NCI-H1930 (cell line): Measurements from ENCODE around the gene MC2R.
"Not testable (repeated sequence)": the region's sequence is repeated elsewhere in the genome, so short reads cannot be mapped to it uniquely, and the experiment has no call there.

ENCODE experiments used
- DNase-seq, 2 experiments: peaks; one replicate each; lab custom pipeline; 2025; lab: John Stamatoyannopoulos, UW

MC2R gene

DNA sequence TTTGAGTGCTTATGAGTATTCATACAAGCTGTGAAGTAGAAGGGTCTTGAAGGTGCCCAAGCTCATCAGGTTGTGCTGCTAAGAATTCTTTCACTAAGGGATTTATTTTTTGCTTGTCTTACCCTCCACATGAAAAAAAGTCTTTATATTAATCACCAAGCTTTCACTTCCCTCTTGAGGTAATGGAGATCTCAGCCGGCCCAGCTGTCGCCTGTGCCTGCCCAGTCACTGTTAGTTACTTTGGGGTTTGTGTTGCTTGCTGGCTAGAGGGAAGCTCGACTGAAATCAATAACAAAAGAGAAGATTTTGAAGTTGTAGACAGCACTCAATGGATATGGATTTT lies 21.9 kb downstream of the MC2R start:
- DNase-seq, result no peak

DNA sequence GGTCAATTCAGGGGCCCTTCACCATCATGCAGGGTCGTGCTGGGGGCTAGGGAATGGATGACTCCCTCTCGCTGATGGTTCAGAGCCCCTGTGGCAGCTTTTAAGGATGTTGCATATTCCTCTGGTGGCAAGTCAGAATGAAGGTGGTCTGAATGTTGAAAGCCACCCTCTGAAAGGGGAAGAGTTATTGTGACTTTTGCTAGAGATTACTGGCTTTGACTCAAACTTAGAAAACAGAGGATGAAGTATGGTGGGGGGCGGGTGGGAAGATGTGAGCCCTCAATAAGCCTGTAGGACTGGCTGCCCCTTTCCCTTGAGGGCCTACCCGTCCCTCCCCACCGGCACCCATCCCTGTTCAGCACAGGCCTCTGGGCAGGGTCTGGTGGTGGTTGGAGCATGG lies 23.2 kb downstream of the MC2R start:
- no peak for DNase-seq

DNA sequence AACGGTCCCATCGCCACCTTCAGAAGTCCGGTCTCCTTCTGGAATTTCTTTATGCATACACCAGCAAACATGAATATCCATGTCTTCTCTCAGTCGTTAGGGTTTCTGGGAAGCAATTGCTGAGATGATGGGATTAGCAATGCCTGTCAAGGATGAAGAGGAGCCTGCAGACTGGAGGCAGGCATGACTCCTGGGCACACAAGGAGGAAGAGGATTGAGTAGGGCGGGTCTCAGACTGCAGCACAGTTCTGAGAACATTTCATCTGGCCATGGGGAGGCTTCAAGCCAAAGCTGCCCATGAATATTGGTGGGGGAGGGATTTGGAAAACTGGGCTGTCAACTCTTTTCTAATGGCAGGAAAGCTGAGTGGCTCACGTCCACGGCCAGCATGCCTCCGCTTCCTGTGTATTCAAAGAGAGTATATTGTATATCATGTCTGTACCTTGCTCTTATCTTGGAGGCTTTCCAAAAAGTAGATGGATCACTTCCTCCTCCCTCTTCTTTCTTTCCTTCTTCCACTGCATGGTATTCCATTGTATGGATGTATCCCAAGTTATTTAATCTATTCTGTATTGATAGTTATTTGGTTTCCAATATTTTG lies 24.5 kb downstream of the MC2R start:
- no peak for DNase-seq

DNA sequence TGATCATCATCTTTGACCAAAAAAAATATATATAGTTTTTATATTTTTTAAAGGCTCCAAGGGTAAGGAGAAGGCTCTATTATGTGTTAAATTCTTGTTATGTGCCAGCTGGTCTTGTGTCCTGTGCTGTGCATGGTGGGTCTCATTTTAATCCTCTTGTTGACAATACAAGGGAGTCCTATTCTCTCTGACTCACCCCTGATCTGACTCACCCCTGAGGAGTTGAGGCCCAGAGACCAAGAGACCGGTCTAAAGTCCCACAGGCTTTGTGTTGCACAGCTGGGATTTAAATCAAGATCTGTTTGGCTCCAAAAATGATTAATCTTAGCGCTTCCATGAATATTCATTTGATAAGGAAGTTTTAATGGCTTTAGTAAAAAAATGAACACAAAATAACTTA lies 25.7 kb downstream of the MC2R start:
- DNase-seq, result no peak

DNA sequence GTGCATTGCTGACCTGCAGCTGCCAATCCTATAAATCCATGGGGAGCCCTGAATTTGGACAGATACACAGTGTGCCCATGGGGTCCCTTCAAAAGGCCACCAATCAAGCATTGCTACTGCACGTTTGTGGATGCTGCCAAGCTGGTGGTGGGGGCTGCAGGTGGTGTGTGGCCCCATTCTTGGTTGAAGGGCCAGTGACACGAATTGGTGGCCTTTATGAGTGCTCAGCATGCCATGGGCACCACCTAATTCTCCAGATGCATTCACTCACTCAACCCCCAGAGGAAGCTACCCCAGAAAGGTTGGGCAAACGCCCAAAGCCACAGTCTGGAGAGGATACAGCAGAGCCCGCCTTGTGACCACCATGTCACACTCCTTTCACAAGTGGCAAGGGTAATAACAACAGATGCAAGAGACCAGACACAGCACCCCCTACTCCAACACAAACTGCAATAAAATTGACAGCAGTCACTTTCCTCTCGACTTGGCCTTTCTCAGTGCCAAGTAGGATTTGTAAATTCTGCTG lies 27.1 kb downstream of the MC2R start:
- DNase-seq, result no peak

DNA sequence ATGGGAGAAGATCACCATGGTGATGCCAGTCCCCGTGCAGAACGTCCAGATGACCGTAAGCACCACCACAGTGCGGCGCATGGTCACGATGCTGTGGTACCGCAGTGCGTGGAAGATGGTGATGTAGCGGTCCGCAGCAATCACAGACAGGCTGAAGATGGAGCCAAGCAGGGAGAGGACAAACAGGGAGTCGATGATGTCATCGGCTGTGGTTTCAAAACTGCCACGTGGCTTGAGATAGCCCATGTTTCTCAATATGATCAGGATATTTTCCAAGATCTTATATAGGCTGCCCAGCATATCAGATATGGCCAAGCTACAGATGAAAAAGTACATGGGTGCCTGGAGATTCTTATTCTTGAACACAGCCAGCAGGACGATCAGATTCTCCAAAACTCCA lies 30.3 kb downstream of the MC2R start:
- no peak for DNase-seq

DNA sequence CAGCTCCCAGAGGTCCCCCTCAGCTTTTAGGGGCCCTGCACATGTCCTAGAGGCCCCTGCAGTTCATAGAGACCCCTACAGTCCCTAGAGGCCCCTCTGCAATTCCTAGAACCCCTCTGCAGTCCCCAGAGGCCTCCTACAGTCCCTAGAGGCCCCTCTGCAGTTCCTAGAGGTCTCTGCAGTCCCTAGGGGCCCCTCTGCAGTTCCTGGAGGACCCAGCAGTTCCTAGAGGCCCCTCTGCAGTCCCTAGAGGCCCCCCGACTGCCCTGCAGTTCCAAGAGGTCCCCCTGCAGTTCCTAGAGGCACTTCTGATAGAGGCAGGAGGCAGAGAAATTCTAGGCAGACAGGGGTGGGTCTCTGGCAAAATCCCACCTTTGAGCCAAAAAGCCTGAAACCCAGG lies 35.4 kb downstream of the MC2R start:
- DNase-seq, result no peak

DNA sequence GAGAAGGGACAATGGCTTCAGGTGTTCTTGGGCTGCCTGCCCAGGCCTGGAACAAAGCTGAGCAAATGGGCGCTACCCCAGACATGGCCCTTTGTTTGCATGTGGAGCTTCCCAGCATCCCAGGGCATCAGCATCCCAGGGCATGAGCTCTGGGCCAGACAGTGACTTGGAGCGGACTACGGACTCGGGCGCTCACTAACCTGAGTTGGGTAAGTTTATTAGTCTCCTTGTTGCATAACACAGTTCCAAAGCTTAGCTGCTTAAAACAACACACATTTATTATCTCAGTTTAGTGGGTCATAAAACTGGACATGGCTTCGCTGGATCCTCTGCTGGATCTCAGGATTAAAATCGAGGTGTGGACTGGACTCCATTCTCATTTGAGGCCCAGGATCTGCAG lies 35.8 kb downstream of the MC2R start:
- no peak for DNase-seq

DNA sequence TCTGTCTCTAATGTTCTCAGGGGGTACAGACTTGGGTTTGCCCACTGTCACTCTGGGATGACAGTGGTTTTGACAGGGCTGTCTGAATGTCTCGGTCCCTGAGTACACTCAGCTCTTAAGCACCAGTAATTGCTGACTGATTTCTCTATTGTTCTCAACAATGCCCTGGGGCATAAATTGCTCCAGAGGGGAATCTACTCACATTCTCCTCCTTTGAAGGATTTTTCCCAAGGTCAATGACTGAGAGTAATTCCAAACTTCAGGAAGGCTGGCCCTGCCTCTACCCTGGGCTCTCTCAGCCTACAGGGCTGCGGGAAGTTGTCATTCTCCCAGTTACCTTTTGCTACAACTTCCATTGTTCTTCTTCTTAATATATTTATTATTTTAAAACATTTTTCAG lies 36.5 kb downstream of the MC2R start:
- no peak for DNase-seq

DNA sequence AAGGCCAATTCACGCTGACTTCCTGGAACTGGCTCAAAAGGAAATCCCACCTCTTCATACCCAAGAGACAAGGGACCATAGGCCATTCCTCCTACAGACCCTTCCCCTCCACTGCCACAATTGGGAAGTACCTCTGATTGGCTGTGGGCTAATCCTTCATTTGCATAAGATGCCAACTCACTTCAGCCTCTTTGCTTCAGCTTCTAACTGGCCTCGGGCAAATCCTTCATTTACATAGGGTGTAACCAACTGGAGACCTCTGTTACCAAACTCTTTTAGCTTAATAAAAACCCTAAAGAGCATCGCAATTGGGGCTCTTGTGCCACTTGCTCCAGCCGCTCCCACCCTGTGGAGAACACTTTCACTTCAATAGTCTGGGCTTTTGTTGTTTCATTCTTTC lies 38.2 kb downstream of the MC2R start:
- DNase-seq, result no peak

DNA sequence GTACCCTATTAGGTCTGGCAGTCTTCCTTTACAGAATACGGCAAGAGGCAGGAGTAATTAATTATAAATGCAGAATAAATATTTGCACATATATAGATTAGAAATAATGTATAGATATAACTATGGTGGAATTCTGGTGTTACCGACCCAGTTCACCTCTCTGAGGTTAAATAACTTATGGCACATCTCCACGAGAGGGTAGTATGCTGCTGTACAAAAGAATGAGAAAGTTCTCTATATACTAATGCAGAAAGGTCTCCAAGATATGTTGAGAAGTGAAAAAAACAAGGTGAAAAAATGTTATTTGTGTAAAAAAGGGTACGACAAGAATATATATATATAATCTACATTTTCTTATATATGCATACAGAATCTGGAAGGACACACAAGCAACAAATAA lies 40.8 kb downstream of the MC2R start:
- no peak for DNase-seq

DNA sequence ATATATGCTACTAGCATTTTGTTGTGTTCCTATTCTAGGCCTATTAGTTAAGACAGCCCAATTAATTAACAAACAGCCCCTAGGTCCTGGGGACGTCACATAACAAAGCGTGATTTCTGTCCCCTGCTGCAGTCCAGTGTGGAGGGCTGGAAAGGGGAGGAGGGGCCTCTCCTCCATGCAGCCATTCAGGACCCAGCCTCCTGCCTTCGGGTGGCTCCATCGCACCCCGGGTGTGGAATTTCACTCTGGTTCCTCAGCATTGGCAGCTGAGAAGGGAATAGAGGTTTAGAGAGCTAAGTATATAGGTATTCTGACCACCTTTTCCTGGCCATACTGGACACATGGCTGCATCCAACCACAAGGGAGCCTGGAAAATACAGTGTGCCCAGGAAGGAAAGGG lies 42.4 kb downstream of the MC2R start:
- no peak for DNase-seq

DNA sequence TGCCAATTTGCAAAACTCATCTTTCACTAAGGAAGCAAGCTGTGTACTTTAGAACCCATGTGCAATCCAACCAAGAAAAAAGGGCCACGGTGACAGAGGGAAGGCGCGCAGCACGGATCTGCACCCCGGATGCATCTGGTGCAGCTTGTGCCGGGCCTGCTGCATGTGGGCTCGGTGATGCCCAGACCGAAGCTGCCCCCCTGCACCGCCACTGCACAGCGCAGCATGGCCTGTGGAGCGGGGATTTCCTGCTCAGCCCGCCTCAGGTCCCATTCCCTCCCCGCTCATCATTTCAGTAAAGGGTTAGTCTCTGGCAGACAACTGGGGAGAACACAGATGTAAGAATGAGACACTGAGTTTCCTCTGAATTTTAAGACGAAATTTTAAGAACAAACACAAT lies 43.0 kb downstream of the MC2R start:
- no peak for DNase-seq

DNA sequence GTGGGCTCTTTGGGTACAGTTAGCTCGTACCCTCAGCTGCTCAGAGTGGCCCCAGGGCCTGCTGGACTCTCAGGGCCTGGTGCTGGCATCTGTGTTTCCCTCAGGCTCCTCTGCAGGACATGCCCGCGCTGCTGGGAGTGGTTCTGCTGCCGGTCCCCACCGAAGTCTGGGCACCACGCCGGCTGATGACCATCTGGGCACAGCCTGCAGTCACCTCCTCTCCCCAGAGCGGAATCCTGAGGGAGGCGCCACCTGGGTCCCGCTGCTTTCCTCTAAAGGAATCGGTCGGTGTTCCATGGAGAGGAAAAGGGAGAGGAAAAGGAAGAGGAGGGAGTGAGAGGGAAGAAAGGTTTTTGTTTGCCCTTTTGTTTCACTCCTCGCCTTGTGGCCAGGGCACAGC lies 43.6 kb downstream of the MC2R start:
- no peak for DNase-seq

DNA sequence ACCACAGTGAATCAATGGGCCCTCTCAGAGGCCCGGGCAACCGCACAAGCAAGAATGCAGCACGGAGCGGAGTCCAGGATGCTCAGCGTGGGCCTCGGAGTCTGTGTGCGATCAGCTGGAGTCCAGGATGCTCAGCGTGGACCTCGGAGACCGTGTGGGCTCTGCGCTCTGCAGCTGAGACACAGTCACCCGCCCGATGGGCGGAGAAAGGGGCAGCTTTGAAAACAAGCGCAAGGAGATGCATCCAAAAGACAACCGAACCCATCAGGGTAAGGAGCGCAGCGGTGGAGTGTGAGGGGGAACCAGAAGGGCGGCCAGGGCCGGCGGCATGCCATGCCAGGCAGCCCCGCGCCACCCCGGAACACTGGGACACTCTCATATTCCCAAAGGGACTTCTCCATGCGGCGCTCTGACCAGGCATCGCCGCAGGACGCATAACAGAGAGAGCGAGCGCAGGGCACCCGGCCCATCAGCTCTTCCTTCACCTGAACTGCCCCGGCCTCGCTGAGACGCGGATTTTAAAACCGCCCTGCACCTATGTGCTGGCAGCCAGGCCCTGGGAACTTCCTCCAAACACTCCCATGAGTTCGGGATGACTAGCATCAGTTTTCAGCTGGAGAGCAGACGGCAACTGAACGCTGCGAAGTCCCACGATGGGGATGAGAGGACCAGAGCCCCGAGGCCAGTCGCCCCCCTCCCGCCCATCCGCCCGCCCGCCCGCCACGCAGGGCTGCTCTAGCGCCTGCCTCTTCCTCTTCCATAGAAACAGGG lies 46.6 kb downstream of the MC2R start:
- DNase-seq, result no peak

DNA sequence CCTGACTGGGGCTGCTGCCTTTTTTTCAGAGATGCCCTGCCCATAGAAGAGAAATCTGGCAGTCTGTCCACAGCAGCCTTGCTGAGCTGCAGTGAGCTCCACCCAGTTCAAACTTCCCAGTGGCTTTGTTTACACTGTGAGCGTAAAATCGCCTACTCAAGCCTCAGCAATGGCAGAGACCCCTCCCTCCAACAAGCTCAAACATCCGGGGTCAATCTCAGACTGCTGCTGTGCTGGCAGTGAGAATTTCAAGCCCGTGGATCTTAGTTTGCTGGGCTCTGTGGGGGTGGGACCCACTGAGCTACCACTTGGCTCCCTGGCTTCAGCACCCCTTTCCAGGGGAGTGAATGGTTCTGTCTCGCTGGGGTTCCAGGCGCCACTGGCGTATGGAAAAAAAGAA lies 52.4 kb downstream of the MC2R start:
- not testable (repeated sequence) for DNase-seq

DNA sequence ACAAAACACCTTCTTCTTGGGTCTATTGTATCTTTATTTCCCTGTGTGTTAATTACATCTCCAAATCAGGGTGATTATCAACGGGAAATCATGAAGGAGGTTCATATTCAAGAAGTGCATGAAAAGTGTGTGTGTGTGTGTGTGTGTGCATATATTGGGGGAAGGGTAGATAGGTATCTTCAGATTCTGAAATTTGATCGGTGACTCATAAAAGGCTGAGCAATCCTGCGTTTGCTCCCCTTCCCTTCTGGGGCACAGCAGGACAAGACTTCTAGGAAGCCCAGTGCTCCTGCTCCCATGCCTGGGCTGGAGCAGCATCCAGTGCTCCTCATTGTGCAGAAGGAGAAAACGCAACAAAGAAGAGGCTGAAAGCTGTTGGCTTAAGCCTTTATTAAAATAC lies 65.5 kb downstream of the MC2R start:
- no peak for DNase-seq

DNA sequence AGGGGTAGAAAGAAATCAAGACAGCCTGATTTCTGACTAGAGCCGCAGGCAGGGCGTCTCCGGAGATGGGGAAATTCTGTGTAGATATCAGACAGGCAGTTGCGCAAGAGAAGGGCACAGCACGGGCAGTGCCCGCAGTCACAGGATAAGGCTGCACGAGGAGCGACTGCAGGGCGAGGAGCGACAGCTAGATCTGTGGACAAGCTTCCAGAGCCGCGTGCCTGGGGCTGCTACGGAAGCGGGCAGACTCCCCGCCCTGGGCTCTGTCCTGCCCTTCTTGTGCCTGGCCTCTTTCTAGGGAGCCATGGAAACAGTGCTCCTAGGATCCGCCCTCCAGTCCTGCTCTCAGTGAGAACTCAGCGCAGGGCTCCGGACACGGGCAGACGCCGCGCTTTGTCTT lies 78.8 kb downstream of the MC2R start:
- DNase-seq, result no peak

DNA sequence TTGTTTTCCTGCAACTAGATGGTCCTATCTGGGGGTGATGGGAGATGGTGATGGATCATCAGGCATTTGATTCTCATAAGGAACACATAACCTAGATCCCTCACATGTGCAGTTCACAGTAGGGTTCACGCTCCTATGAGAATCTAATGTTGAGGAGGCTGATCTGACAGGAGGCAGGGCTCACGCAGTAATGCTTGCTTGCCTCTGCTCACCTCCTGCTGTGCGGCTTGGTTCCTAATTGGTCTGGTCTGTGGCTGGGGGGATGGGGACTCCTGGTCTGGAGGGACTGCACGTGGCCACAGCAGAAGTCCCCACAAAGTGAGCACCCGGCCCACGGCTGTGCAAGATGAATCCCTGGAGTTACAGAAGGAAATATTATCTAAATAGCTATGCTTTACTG lies 80.1 kb downstream of the MC2R start:
- no peak for DNase-seq

DNA sequence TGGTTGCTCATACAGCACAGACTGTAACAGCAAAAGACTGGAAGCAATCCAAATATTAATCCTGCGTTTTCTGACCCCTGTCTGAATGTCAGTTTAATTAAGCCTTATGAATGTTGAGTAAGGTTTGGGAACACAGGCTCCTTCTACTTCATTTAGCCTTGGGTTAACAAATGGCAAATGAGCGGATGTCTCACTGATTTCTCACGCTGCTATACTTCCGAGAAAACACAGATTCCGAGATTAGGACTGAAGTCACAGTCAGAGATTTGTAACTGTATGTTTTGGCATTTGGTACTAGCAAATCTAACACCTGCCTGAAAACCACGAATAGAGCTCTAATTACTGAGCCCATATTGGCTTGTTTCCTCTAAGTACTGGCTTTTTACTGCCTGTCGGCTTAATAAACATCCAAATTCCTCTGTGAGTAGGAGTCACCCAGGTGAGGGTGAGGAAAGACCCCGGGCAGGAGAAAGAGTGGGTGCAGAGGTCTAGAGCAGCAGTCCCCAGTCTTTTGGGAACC lies 80.8 kb downstream of the MC2R start:
- no peak for DNase-seq
